HEK293 (cell line): ENCODE results near the gene COA3.

ENCODE experiments used
- CTCF ChIP-seq: fragments of 450-650 bp; formaldehyde crosslinking; IDR thresholded peaks from 2 replicates; pipeline ENCODE4 v1.5.1; 2016; ENCODE audit warnings: missing biosample characterization, missing genetic modification characterization
- KLF9 ChIP-seq: fragments of 450-650 bp; formaldehyde crosslinking; IDR thresholded peaks from 2 replicates; pipeline ENCODE4 v1.5.1; 2016; ENCODE audit warnings: missing biosample characterization, missing genetic modification characterization, low read depth
- PRDM1 ChIP-seq: fragments of 450-650 bp; formaldehyde crosslinking; IDR thresholded peaks from 2 replicates; pipeline ENCODE4; 2016; ENCODE audit warnings: missing biosample characterization, missing genetic modification characterization
- ZNF354C ChIP-seq: fragments of 450-650 bp; formaldehyde crosslinking; IDR thresholded peaks from 2 replicates; pipeline ENCODE4 v1.5.1; 2016; ENCODE audit warnings: missing biosample characterization, missing genetic modification characterization, low read depth, borderline replicate concordance
- ZNF561 ChIP-seq: fragments of 450-650 bp; IDR thresholded peaks from 2 replicates; pipeline ENCODE4 v1.5.1; 2018; ENCODE audit warnings: missing biosample characterization, missing genetic modification characterization, borderline replicate concordance
- TF ChIP-seq, protein P1 (sequence below): fragments of 450-650 bp; formaldehyde crosslinking; IDR thresholded peaks from 2 replicates; pipeline ENCODE4 v1.5.1; 2016; ENCODE audit warnings: missing biosample characterization, missing genetic modification characterization, low read depth

DNA sequence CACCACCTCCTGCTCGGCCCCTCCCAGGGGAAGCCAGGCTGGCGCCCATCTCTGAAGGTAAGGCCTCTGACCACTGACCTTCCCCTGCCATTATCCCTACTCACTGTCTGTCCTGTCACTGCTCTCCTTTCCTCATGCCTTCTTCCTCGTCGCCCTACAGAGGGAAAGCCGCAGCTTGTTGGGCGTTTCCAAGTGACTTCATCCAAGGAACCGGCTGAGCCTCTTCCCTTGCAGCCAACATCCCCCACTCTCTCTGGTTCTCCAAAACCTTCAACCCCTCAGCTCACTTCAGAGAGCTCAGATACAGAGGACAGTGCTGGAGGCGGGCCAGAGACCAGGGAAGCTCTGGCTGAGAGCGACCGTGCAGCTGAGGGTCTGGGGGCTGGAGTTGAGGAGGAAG lies 3.0 kb downstream of the COA3 start:
- TF ChIP-seq ZNF354C (tag by site-specific recombination) = no peak
- no peak for TF ChIP-seq ZNF561
- no peak for TF ChIP-seq PRDM1 (tag by site-specific recombination)
- TF ChIP-seq, protein P1, sequence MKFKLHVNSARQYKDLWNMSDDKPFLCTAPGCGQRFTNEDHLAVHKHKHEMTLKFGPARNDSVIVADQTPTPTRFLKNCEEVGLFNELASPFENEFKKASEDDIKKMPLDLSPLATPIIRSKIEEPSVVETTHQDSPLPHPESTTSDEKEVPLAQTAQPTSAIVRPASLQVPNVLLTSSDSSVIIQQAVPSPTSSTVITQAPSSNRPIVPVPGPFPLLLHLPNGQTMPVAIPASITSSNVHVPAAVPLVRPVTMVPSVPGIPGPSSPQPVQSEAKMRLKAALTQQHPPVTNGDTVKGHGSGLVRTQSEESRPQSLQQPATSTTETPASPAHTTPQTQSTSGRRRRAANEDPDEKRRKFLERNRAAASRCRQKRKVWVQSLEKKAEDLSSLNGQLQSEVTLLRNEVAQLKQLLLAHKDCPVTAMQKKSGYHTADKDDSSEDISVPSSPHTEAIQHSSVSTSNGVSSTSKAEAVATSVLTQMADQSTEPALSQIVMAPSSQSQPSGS (tag by site-specific recombination) = no peak
- no peak for TF ChIP-seq KLF9 (tag by site-specific recombination)
- TF ChIP-seq CTCF = no peak
